GOT3 (cell line): ENCODE data around the gene PRKCH.

Experiments
- DNase-seq: peaks from one replicate; lab custom pipeline; 2025; ENCODE audit warnings: mixed read lengths; lab: John Stamatoyannopoulos, UW

PRKCH gene

DNA sequence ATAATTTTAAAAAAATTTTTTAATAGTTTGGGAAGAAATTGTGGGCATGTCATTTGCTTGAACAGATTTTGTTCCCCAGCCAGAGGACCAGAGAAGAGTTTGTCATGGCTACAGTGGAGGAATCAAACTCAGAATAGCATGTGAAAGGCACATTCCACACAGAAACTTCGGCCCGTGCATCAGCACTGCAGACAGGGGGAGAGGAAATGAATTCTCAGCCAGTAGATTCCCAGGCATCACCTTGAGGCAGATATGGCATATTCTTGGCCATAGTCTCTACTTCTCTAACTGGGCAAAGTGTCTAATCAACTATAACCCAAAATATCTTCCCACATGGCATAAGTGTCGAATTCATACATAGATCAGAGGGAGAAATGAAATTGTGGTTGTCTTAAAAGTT is 153.3 kb downstream of the PRKCH start:
- DNase-seq: no peak

- no peak for DNase-seq
Observed at GRCh38 chr14:61475316-61475715, 153.9 kb downstream of the PRKCH start.

DNA sequence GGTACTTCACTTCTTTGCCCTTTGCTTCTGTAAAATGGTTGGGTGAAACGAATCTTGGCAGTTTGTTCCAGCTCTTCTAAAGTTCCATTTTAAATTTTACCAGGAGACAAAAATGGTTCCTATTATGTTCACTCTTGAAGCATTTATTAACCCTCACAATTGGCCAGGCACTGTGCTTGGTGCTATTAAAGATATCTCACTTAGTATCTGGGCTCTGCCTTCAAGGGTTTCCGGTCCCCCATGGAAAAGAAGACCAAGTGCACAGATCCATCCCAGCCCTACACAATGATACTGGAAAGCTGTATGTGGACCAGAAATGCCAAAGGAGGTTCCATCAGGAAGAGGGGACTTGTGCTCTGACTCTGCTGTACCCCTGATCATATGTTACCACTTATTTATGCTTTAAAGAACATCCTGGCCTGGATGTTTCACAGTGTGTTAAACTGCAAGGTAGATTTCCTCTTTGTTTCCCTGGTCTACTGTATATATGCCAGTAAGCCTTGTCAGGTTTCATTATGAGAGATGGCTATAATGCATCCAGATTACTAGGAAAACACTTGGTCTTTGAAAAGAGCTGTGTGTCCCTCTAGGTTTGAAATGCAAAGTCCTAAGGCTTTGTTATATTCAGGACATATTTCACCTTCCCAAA is 154.8 kb downstream of the PRKCH start:
- no peak for DNase-seq

GRCh38 chr14:61476754-61477410 is 155.5 kb downstream of the PRKCH start:
- no peak for DNase-seq

DNA sequence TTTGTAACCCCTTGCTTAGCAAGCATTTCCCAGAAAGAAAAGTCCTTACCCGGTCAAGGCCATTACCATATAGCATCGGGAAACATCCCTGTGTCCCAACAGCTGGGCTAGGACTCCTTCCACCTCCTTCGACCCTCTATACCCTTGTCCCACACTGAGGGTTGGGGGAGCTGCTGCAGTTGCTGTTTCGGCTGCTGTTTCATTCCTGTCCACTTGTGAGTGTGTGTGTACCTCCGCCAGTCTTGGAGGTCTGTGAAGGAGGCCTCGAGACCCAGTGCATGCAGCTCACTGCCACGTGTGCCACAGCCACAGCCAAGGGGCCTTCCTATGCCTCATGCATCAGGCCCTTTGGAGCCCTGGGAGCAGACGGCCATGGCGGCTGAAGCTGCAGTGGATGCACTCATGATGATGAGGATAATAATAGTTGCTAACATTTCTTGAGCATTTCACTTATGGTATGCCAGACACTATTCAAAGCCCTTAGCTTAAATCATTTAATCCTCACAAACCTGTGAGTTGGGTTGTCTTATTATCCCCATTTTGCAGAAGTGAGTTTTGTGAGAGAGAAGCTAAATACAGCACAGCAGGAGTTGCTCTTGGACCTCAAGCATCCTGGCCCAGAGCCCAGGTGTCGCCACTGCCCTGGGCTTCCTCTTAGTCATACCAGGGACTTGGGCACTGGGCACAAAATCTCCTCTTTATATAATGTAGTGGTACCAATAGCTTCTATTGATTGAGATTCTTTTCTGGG is 156.5 kb downstream of the PRKCH start:
- no peak for DNase-seq

- DNase-seq: no peak
Observed at GRCh38 chr14:61478971-61479473, 157.6 kb downstream of the PRKCH start.

DNA sequence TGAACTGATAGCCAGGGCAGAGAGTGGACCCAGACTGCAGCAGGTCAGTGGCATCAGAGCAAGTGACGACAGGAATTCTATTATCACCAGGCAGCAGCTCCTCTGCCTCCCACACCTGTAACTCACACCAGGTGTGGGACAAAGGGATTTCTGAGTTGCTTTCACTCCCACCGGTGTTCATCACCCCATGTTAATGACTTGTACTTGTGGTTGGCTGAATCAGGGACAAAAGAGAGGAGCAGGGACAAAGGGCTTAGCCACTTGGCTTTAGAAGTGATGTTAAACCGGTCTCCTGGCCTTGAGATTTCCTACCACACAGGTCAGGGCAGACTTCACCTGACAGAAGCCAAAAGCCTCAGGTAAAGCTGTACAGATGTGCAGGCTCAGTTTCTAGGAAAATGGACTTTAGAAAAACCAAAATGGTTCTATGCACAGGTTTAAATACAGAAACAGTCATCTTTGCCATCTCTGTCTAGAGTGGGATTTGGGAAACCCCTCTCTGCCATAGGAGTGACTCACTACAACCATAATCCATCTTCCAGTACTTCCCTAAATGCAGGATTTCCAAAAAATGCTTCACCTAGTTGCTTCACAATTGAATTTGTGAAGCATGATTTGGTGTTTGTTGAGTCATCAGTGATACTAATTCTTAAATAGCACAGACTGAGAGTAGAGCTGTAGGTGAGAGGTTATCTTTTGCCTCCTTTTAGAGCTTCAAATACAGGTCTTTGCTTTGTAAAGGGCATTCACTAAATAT is 158.5 kb downstream of the PRKCH start:
- DNase-seq: no peak

- DNase-seq: no peak
Observed at GRCh38 chr14:61480704-61481285, 159.4 kb downstream of the PRKCH start.

GRCh38 chr14:61481701-61482100 is 160.3 kb downstream of the PRKCH start:
- no peak for DNase-seq

DNA sequence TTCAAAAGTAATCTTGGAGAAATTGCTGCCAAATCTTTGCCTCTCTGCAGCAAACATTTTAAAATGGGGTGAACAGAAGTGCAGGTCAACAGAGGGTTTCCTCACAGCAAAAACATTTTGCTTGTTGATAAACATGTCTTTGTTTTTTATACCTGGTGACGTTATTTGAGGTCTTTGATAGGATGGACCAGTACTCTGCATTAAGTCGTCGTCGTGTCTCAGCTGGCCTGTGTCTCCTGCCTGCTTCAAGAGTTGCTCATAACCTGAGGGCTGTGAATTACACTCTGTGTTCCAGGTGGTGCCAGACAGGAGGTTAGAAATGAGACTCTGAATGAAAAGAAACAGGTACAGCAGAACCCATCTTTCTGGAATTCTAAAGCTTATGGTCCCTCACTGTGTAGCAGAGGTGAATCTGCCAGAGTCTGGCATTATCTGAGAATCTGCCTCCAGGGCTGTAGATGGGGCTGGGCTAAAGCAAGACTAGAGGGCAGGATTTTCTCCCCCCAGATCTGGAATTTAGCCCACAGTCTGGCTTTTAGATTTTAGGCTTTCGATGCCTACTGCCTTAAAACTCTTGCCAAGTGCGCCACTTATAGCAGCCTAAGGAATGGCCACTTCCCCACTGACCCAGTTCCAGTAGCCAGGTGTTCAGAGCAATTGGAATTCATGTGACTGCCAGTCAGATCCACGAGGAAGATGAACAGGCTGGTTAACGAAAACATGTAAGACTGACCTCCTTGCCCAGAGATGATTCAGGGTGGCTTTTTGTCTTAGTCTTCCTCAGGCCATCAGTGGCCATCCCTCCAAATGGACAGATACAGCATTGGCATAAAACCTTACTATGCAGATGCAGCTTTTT is 161.2 kb downstream of the PRKCH start:
- no peak for DNase-seq

GRCh38 chr14:61483476-61483875 is 162.1 kb downstream of the PRKCH start:
- no peak for DNase-seq

DNA sequence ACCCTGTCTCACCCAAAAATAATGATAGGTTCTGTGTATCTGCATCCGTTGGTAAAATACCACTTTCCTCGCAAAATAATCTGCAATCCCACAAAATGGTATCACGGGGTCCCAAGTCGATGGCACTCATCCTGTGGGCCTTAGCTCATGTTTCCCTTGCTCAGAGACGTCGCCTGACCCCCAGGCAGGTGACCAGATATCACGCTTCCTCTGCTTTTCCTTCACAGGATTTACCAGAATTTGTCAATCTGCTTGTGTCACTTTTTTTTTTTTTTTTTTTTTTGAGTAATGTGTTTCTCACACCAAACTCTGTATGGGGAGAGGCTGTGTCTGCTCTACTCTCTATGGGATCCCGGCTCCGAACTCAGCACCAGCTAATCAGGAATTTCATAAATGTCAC is 162.7 kb downstream of the PRKCH start:
- DNase-seq: no peak

GRCh38 chr14:61484826-61485584 is 163.6 kb downstream of the PRKCH start:
- no peak for DNase-seq

- no peak for DNase-seq
Observed at GRCh38 chr14:61485661-61486060, 164.3 kb downstream of the PRKCH start.

DNA sequence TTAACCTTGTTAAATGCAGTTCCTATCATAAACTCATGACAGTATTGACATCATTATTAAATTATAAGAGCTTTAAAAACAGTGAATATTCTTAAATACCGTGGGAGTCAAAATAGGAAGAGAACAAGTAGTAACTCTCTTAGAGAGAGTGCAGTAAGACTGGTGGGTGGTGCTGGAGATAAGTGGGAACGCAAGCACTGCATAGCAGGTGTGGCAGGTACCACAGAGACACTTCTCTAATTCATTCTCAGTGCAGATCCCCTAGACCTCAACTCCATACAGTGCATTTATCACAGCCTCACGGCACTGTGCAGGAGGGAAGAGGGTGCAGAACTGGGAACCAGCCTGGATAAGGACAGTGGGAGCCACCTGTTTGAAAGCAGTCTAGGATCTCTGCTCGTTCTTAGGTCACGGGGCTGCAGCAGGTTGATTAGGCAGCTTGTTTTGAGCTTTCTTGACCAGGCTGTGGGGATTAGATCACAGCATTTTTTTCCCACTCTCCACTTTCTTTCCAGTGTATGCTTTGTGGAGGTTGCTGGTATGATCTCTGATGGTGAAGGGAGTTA is 165.6 kb downstream of the PRKCH start:
- DNase-seq: no peak

DNA sequence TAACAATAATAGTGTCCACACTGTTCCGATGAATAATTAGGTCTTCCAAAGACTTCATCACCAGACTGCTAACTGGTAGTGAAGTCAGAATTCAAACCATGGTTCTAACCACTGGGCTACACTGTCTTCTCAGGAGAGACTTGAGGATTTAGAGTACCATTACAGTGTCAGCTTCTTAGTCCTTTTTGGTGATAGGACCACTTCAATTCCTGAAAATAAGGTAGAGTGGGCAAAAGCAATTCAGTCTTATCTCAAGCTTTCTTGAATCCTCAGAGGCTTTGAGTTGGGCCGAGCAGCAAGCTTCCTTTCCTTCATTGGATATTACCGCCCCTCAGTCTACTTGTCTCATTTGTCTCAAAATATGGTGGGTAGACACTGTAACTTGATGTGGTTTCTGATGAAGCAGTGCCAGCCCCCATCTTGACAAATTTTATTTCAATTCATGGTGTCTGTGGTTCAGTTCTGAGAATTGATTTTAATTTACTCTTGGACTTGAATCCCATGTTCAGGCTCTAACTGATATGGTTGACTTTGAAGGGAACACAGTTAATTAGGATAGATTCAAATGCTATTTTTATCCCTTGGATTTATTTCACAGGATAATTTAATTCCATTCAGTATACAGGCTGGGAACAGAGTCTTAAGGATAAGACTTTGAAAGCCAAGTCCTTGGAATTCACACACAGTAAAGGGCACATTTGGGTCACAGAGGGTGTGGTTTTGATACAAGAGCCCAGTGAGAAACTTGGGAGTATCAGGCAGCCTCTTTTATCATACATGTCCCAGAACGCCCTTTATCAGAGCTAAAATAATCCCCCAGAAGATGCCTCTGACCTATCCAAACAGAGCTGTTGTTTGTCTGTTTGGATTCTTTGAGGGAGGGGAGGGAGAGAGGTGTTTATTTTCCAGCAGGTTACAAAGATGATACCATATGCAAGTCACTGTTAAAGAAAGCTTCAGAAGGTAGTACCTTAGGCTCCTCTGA is 167.3 kb downstream of the PRKCH start:
- DNase-seq: no peak

DNA sequence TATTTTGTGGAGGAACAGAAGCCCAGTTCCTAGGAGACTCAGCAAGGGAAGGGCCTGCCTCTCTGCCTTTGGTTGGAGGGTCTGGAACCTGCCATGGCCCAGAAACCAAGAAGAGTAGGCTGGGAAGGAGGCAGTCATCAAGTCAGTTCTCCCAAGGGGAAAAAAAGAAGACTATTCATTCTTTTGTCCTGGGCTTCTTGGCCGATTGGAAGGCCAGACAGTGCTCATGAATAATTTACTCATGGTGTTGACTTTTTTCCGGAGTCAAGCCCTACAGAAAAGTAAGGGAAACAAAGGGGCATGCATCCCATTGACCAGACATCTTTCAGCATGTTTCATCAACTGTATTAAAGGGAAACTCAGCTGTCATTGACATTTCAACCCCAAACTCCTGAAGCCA is 168.1 kb downstream of the PRKCH start:
- DNase-seq: no peak

DNA sequence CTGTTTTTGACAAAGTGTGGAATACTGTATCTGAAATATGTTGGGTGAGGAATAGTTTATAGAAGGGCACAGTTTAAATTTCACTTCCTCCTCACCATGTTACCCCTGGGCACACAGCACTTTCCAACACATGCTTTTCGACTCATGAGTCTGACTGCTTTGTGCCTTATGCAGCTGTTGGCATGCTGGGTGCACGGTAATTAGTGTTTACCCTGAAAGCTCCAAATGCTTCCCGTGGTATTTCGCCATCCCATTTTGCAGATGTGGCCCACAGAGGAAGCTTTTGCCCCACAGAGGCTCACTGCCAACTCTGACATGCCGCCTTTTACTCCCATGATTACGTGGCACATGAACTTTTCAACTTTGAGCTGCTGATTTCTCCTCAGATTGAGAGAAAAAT is 168.6 kb downstream of the PRKCH start:
- no peak for DNase-seq

DNA sequence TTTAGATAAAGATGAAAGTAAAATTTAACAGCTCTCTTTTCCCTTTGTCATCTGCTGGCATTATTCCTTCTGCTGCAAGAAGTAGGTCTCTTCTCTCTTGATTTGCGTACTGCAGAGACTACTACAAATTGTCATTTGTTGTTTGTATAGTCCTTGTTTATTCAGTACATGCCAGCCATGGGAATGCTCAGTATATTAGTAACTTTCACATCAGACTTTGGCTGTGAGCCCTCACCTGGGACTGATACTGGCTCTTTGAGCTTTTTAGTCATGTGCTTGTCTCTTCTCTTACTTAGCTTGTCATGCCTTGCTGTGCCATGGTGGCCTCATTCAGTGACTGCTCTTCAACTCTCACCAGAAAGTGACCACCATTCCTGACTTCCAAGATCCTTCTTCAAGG is 169.8 kb downstream of the PRKCH start:
- no peak for DNase-seq
